SK-N-SH (cell line): ENCODE measurements around the gene CD40LG. TPM values are rescaled to one million over a fixed set of nuclear protein-coding genes. Genes with fewer than 3 reads are reported as not detected.

ENCODE experiments used
- CTCF ChIA-PET: fragments of 300-600, 350-600 bp; formaldehyde crosslinking; extraction: SDS; loops from one replicate; lab custom pipeline; 2021; lab: Yijun Ruan, JAX
- POLR2A ChIA-PET: fragments of 350-600 bp; sonication (Branson Sonifier 250); formaldehyde crosslinking; extraction: SDS; loops from one replicate; lab custom pipeline; 2020; ENCODE audit warnings: antibody characterized with exemption, inconsistent platforms; lab: Yijun Ruan, JAX
- DNase-seq: peaks from one replicate; pipeline ENCODE4 v3.0.0; 2012
- H2AFZ ChIP-seq: fragments of 200-600 bp; sonication (generic); 2 replicates; pipeline ENCODE4 v1.8.1; 2016; ENCODE audit warnings: antibody characterized with exemption, mild to moderate bottlenecking, low read depth
- H3F3A ChIP-seq: fragments of 200-600 bp; sonication (generic); replicated peaks from 2 replicates; pipeline ENCODE3; 2016; ENCODE audit warnings: antibody characterized with exemption, mild to moderate bottlenecking; ENCODE audit not compliant: insufficient read depth
- H3K27ac ChIP-seq, 2 experiments: fragments of 200-500 bp in 1 of 2; fragments of 200-600 bp in 1 of 2; sonication (Bioruptor generic) in 1 of 2; sonication (generic), shearing (Covaris generic) in 1 of 2; 2 replicates each; pipeline versions ENCODE4 v1.5.1 to v1.6.1; 2014 to 2016; ENCODE audit warnings: low read depth in 2 of 2, inconsistent platforms in 1 of 2, low read length in 1 of 2, mild to moderate bottlenecking in 1 of 2, mixed read lengths in 1 of 2
- H3K27me3 ChIP-seq: fragments of 200-600 bp; sonication (generic), shearing (Covaris generic); 2 replicates; pipeline ENCODE4 v1.6.1; 2016; ENCODE audit warnings: mixed run types; ENCODE audit not compliant: insufficient read depth
- H3K36me3 ChIP-seq, 2 experiments: fragments of 200-500 bp in 1 of 2; fragments of 200-600 bp in 1 of 2; sonication (Bioruptor generic) in 1 of 2; sonication (generic) in 1 of 2; replicated peaks in 1 of 2; 2 replicates each; pipeline versions ENCODE3 to v1.5.1; 2014 to 2016; ENCODE audit warnings: low read length in 1 of 2, mild to moderate bottlenecking in 1 of 2; ENCODE audit not compliant: insufficient read depth in 2 of 2, control insufficient read depth in 1 of 2
- H3K4me1 ChIP-seq, 2 experiments: fragments of 200-500 bp in 1 of 2; fragments of 200-600 bp in 1 of 2; sonication (Bioruptor generic) in 1 of 2; sonication (generic), shearing (Covaris generic) in 1 of 2; 2 replicates each; pipeline versions ENCODE4 v1.5.1 to v1.6.1; 2014 to 2016; ENCODE audit warnings: low read depth in 1 of 2, low read length in 1 of 2, mixed run types in 1 of 2; ENCODE audit not compliant: insufficient read depth in 2 of 2, control insufficient read depth in 1 of 2
- H3K4me2 ChIP-seq: fragments of 200-600 bp; sonication (generic), shearing (Covaris generic); 2 replicates; pipeline ENCODE4 v1.6.1; 2017; ENCODE audit warnings: mixed run types
- H3K4me3 ChIP-seq, 2 experiments: fragments of 200-500 bp in 1 of 2; fragments of 200-600 bp in 1 of 2; sonication (Bioruptor generic) in 1 of 2; sonication (generic), shearing (Covaris generic) in 1 of 2; 2 replicates each; pipeline versions ENCODE4 v1.5.1 to v1.8.1; 2014 to 2016; ENCODE audit warnings: low read depth in 2 of 2, inconsistent platforms in 1 of 2, low read length in 1 of 2, mild to moderate bottlenecking in 1 of 2, mixed read lengths in 1 of 2, moderate library complexity in 1 of 2
- H3K79me2 ChIP-seq: fragments of 200-600 bp; sonication (generic); 2 replicates; pipeline ENCODE4 v1.8.1; 2017; ENCODE audit warnings: mild to moderate bottlenecking; ENCODE audit not compliant: insufficient read depth
- H3K9ac ChIP-seq: fragments of 200-600 bp; sonication (generic); 2 replicates; pipeline ENCODE4 v1.6.1; 2017; ENCODE audit warnings: mixed run types
- H3K9me2 ChIP-seq: fragments of 200-600 bp; sonication (generic); 2 replicates; pipeline ENCODE4 v1.6.1; 2017; ENCODE audit warnings: mixed run types
- H3K9me3 ChIP-seq: fragments of 200-600 bp; sonication (generic); 2 replicates; pipeline ENCODE4 v1.6.1; 2017; ENCODE audit warnings: mixed run types, mild to moderate bottlenecking, moderate library complexity
- H4K20me1 ChIP-seq: fragments of 200-600 bp; sonication (generic); 2 replicates; pipeline ENCODE4 v1.6.1; 2017; ENCODE audit warnings: mild to moderate bottlenecking, mixed run types; ENCODE audit not compliant: insufficient read depth
- CTCF ChIP-seq: fragments of 200-600 bp; sonication (generic); IDR thresholded peaks from 2 replicates; pipeline ENCODE4 v1.6.1; 2017; ENCODE audit warnings: antibody characterized with exemption, mild to moderate bottlenecking, moderate library complexity
- ELF1 ChIP-seq: IDR thresholded peaks from 2 replicates; pipeline ENCODE4 v1.4.0; 2012
- EP300 ChIP-seq, 2 experiments: IDR thresholded peaks; 2 replicates each; pipeline versions ENCODE4 v1.4.0 to v1.6.1; 2012; ENCODE audit warnings: borderline replicate concordance in 1 of 2, low read depth in 1 of 2, low read length in 1 of 2
- EZH2phosphoT487 ChIP-seq: fragments of 200-600 bp; sonication (generic); IDR thresholded peaks from 2 replicates; pipeline ENCODE4 v1.6.1; 2017; ENCODE audit warnings: low read depth, mixed run types, mild to moderate bottlenecking, antibody characterized with exemption, moderate library complexity, borderline replicate concordance
- FOSL2 ChIP-seq: IDR thresholded peaks from 2 replicates; pipeline ENCODE4 v1.4.0; 2012; ENCODE audit warnings: low read depth, mild to moderate bottlenecking, moderate library complexity, borderline replicate concordance
- FOXJ3 ChIP-seq: sonication (generic); formaldehyde crosslinking; IDR thresholded peaks from 2 replicates; pipeline ENCODE4 v1.5.1; 2020; ENCODE audit warnings: mild to moderate bottlenecking, missing genetic modification reagents
- GATA2 ChIP-seq: sonication (generic); formaldehyde crosslinking; IDR thresholded peaks from 2 replicates; pipeline ENCODE4 v1.5.0; 2020; ENCODE audit warnings: mild to moderate bottlenecking, missing genetic modification reagents
- MEF2A ChIP-seq: IDR thresholded peaks from 2 replicates; pipeline ENCODE4 v1.4.0; 2012; ENCODE audit warnings: low read depth, borderline replicate concordance
- NFIC ChIP-seq: IDR thresholded peaks from 2 replicates; pipeline ENCODE4 v1.4.0; 2012; ENCODE audit warnings: borderline replicate concordance
- NRF1 ChIP-seq: IDR thresholded peaks from 2 replicates; pipeline ENCODE4 v1.6.1; 2012; ENCODE audit warnings: low read depth, mild to moderate bottlenecking, low read length
- RAD21 ChIP-seq: IDR thresholded peaks from 2 replicates; pipeline ENCODE4 v1.6.1; 2012; ENCODE audit warnings: mild to moderate bottlenecking, low read length
- RFX5 ChIP-seq: IDR thresholded peaks from 2 replicates; pipeline ENCODE4 v1.6.1; 2012; ENCODE audit warnings: mild to moderate bottlenecking, improper control_type of control experiment, low read length
- RXRA ChIP-seq: IDR thresholded peaks from 2 replicates; pipeline ENCODE4 v1.4.0; 2012; ENCODE audit warnings: low read depth, mild to moderate bottlenecking, borderline replicate concordance
- TAF1 ChIP-seq: IDR thresholded peaks from 2 replicates; pipeline ENCODE4 v1.6.1; 2012; ENCODE audit warnings: low read depth, mild to moderate bottlenecking, low read length, moderate library complexity, borderline replicate concordance
- TCF12 ChIP-seq: IDR thresholded peaks from 2 replicates; pipeline ENCODE4 v1.4.0; 2012
- TEAD4 ChIP-seq: IDR thresholded peaks from 2 replicates; pipeline ENCODE4 v1.4.0; 2012; ENCODE audit warnings: mild to moderate bottlenecking, borderline replicate concordance; ENCODE audit not compliant: insufficient read depth
- USF2 ChIP-seq: fragments of 150-350 bp; IDR thresholded peaks from 2 replicates; pipeline ENCODE4 v1.6.1; 2017; ENCODE audit warnings: antibody characterized with exemption, low read length, low read depth, borderline replicate concordance
- WGBS: methylation state at CpG from one replicate; pipeline ENCODE4 v1.1.6; 2017; ENCODE audit warnings: low lambda C conversion rate; 5-methylcytosine and 5-hydroxymethylcytosine counted together
- polyA plus RNA-seq, 3 experiments: library from polyadenylated mRNA; depleted of rRNA; stranded (reverse); fragments of >200 nt; gene quantifications; 2 replicates each; pipeline ENCODE4 v1.2.3, GENCODE V29; 2012
- TF ChIP-seq, protein P1 (sequence below): IDR thresholded peaks from 2 replicates; pipeline ENCODE4 v1.4.0; 2012; ENCODE audit warnings: low read depth, borderline replicate concordance
- TF ChIP-seq, protein P2 (sequence below): IDR thresholded peaks from 2 replicates; pipeline ENCODE4 v1.4.0; 2012; ENCODE audit warnings: low read depth

Gene CD40LG
- polyA plus RNA-seq, 1 of the 3 experiments (the other 2 are of a cell fraction), result not detected

DNA sequence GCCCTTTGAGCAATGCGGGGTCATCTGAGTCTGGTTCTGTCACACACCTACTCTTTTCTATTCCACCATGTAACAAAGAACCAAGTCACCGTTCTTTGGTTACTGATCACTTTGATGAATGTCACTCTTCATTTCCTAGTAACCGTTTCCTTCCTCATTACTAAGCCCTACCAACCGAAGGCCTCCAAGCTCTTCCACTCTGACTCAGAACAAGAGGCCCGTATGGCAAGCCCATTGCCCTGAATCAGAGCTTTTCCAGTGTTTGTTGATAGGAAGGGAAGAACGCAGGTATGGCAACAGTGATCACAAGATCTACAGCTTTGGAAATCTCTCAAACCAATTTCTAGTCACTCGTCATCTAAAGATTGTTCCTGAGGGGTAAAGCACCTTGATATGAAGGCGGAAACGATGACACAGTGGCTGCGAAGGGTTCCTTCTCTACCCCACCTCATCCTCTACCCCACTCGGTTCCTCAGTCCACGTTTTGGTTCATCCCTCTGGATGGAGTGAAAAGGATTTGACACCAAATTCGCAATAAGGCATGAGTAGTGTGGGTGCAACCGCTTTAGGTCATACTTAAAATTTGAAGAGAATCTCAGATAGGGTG, 28.0 kb upstream of the CD40LG start:
- no peak for DNase-seq
- 31% methylated on average over 14 of the region's 14 CpGs for WGBS
- Histone ChIP-seq H4K20me1 (no peaks in the 10 kb centered on the region), H2AFZ (no peak overlapping the region), H3K4me3 (no peak overlapping the region), H3K9me2 (no peaks in the 10 kb centered on the region), H3K79me2 (no peaks in the 10 kb centered on the region), H3K27me3 (no peaks in the 10 kb centered on the region), H3K4me2 (no peak overlapping the region), H3K36me3 (no peaks in the 10 kb centered on the region), H3K4me1 (no peaks in the 10 kb centered on the region), H3K27ac (no peak overlapping the region), H3K9me3 (no peaks in the 10 kb centered on the region), H3F3A (no peaks in the 10 kb centered on the region), H3K9ac (no peak overlapping the region)
- CTCF ChIA-PET, result no interaction called here
- TF ChIP-seq EZH2phosphoT487 (no peak), NFIC (no peak), MEF2A (no peak), USF2 (no peak), TEAD4 (no peak), EP300 (IDR thresholded peaks at IDR 0.05; ENCODE audit: borderline replicate concordance in 1 of 2, low read depth in 1 of 2, low read length in 1 of 2) (no peak), FOXJ3 (CRISPR knock-in tag) (no peak), RAD21 (no peak), CTCF (no peak), GATA2 (CRISPR knock-in tag) (no peak), FOSL2 (no peak), NRF1 (no peak), RXRA (no peak), ELF1 (no peak), TAF1 (no peak), RFX5 (no peak), TCF12 (no peak)
- TF ChIP-seq, protein P1, sequence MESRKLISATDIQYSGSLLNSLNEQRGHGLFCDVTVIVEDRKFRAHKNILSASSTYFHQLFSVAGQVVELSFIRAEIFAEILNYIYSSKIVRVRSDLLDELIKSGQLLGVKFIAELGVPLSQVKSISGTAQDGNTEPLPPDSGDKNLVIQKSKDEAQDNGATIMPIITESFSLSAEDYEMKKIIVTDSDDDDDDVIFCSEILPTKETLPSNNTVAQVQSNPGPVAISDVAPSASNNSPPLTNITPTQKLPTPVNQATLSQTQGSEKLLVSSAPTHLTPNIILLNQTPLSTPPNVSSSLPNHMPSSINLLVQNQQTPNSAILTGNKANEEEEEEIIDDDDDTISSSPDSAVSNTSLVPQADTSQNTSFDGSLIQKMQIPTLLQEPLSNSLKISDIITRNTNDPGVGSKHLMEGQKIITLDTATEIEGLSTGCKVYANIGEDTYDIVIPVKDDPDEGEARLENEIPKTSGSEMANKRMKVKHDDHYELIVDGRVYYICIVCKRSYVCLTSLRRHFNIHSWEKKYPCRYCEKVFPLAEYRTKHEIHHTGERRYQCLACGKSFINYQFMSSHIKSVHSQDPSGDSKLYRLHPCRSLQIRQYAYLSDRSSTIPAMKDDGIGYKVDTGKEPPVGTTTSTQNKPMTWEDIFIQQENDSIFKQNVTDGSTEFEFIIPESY, result no peak
- TF ChIP-seq, protein P2, sequence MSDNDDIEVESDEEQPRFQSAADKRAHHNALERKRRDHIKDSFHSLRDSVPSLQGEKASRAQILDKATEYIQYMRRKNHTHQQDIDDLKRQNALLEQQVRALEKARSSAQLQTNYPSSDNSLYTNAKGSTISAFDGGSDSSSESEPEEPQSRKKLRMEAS, result no peak
- POLR2A ChIA-PET, result no interaction called here
